Loucy (cell line): ENCODE results near the gene PPP1R12B.

Source experiments
- CTCF ChIP-seq: fragments of 200-600 bp; sonication (generic); conservative IDR thresholded peaks from 2 replicates; pipeline ENCODE4 v1.5.1; 2014; ENCODE audit warnings: mild to moderate bottlenecking, antibody characterized with exemption, low read length
- EZH2phosphoT487 ChIP-seq: fragments of 200-600 bp; IDR thresholded peaks from 2 replicates; pipeline ENCODE4 v1.6.1; 2018; ENCODE audit warnings: antibody characterized with exemption, mild to moderate bottlenecking, moderate library complexity, borderline replicate concordance

GRCh38 chr1:202586018-202586821, 237.7 kb downstream of the PPP1R12B start:
- TF ChIP-seq CTCF (no peak), EZH2phosphoT487 (no peak)
